ENCODE measurements around the gene SLIT1. TPM values are rescaled to one million over a fixed set of nuclear protein-coding genes. Genes with fewer than 3 reads are reported as not detected.

The SLIT1 gene
- total RNA-seq, 1 donor from 2014 or later: 0.40 TPM

DNA sequence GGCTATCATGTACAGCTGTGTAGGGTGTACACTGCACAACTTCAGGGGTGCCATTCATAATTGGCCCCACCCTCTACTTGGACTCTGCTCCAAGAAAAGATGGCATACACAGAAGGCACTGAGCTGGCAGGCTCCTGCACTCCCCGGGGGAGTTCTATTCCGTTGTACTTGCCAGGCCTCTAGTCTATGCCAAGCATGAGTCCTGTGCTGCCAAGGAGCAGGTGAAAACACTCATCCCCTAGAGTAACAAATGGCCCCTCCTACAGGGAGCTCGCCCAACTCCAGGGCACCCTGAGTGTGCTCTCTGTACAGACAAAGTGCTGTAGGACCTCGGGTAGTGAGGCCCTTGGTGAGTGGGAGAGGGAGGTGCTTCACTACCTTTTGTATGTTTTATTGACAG is 127.2 kb downstream of the SLIT1 start:
- TF ChIP-seq, protein P1, sequence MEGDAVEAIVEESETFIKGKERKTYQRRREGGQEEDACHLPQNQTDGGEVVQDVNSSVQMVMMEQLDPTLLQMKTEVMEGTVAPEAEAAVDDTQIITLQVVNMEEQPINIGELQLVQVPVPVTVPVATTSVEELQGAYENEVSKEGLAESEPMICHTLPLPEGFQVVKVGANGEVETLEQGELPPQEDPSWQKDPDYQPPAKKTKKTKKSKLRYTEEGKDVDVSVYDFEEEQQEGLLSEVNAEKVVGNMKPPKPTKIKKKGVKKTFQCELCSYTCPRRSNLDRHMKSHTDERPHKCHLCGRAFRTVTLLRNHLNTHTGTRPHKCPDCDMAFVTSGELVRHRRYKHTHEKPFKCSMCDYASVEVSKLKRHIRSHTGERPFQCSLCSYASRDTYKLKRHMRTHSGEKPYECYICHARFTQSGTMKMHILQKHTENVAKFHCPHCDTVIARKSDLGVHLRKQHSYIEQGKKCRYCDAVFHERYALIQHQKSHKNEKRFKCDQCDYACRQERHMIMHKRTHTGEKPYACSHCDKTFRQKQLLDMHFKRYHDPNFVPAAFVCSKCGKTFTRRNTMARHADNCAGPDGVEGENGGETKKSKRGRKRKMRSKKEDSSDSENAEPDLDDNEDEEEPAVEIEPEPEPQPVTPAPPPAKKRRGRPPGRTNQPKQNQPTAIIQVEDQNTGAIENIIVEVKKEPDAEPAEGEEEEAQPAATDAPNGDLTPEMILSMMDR (IDR thresholded peaks at IDR 0.05; ENCODE audit: unreplicated experiment): no peak
- H3K27me3 Mint-ChIP-seq (ENCODE audit: low read depth): peaks cover 21% of the 10 kb centered on the region
- peaks cover 6% of the 10 kb centered on the region for H3K9me3 Mint-ChIP-seq
- H3K4me3 Mint-ChIP-seq: no peak overlapping the region
- H3K4me1 Mint-ChIP-seq: no peaks in the 10 kb centered on the region
- H3K27ac Mint-ChIP-seq: no peak overlapping the region
- H3K36me3 Mint-ChIP-seq: no peaks in the 10 kb centered on the region
- no peak for DNase-seq (ENCODE audit: low spot score in 2 of 2, unreplicated experiment in 2 of 2)

DNA sequence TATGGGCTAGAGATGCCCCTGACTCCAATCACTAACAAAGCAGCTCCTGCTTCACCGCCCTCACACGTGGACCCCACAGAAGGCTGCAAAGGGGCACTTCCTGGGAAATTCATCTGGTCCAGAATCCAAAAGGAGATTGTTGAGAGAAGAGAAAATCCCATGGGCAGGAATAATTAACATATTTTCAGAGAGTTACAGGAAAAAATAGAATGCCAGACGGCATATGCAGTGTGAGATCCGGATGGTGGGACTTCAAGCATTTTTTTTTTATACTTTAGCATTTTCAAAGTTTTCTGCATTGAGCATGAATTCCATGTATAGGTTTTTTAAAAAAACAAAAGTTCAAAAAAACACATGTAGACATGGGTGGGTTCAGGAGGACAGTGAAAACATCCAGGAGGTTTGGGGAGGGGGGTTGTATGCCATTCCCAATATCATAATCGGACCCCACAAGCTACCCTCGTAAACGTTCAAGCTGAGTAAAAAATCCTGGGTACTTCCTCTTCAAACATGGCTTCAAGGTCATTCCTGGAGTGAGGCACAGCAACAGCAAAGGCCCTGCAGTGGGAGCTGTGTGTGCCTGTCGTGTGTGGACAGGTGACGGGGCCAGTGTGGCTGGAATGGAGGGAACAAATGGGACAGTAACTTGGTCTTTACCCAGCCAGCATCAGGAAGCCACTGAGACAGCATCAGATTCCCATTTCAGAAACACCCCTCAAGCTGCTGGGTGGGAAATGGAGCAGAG is 128.1 kb downstream of the SLIT1 start:
- Mint-ChIP-seq H3K4me1 (no peaks in the 10 kb centered on the region), H3K36me3 (no peaks in the 10 kb centered on the region), H3K9me3 (peaks cover 6% of the 10 kb centered on the region), H3K27me3 (ENCODE audit: low read depth) (peaks cover 26% of the 10 kb centered on the region), H3K27ac (no peak overlapping the region), H3K4me3 (no peak overlapping the region)
- TF ChIP-seq, protein P1 (IDR thresholded peaks at IDR 0.05; ENCODE audit: unreplicated experiment): no peak
- DNase-seq (ENCODE audit: low spot score in 2 of 2, unreplicated experiment in 2 of 2): no peak

DNA sequence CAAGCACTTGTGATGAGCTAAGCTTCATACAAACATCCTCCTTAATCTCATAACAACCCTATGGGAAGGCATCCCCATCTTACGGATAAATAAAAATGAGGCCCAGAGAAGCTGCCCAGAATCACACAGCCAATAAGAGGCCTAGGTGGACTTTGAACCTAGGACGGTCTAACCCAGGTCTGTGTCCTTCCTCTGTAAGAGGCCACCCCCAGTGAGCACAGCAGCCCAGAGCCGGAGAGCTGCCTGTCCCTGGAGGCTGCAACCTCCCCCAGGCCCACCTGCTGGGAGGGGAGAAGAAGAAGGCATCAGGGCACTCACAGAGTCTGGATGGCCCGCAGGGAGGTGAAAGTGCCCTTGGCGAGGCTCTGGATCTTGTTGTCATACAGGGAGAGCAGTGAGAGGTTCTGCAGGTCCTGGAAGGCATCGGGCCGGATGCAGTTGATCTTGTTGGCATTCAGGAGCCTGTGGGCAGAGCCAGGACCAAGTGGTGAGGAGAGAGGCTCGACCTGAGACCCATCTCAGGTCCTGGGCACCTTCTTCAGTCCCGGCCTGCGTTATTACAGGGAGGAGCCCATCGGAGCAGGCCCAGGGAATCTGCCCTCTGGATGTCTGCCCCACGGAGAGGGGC is 129.6 kb downstream of the SLIT1 start:
- Mint-ChIP-seq H3K9me3 (peaks cover 6% of the 10 kb centered on the region), H3K4me3 (no peak overlapping the region), H3K27me3 (ENCODE audit: low read depth) (peaks cover 29% of the 10 kb centered on the region), H3K4me1 (no peaks in the 10 kb centered on the region), H3K27ac (no peak overlapping the region), H3K36me3 (no peaks in the 10 kb centered on the region)
- no peak for DNase-seq (ENCODE audit: low spot score in 2 of 2, unreplicated experiment in 2 of 2)
- TF ChIP-seq, protein P1 (IDR thresholded peaks at IDR 0.05; ENCODE audit: unreplicated experiment): no peak

DNA sequence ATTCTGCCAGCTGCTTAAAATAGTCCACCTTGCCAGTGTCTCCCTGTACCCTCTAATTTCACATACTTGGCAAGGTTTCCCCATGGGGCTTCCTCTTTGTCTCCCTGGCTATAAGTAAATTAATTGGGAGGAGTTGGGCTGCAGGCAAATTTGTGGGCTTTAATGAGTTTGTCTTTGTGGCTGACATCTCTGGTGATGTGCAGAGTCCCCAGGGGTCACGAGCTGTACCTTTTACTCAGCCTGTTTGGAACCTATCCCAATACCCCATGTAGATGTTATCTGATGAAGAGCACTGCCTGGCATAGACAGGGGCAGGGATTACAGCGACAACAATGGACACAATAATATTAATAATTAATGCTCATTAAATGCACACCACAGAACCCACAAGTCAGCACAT is 132.5 kb downstream of the SLIT1 start:
- H3K9me3 Mint-ChIP-seq: peaks cover 9% of the 10 kb centered on the region
- H3K36me3 Mint-ChIP-seq: no peaks in the 10 kb centered on the region
- H3K4me3 Mint-ChIP-seq: no peak overlapping the region
- H3K27me3 Mint-ChIP-seq (ENCODE audit: low read depth): peaks cover 37% of the 10 kb centered on the region
- H3K4me1 Mint-ChIP-seq: no peaks in the 10 kb centered on the region
- no peak for DNase-seq (ENCODE audit: low spot score in 2 of 2, unreplicated experiment in 2 of 2)
- no peak overlapping the region for H3K27ac Mint-ChIP-seq
- TF ChIP-seq, protein P1 (IDR thresholded peaks at IDR 0.05; ENCODE audit: unreplicated experiment): no peak

DNA sequence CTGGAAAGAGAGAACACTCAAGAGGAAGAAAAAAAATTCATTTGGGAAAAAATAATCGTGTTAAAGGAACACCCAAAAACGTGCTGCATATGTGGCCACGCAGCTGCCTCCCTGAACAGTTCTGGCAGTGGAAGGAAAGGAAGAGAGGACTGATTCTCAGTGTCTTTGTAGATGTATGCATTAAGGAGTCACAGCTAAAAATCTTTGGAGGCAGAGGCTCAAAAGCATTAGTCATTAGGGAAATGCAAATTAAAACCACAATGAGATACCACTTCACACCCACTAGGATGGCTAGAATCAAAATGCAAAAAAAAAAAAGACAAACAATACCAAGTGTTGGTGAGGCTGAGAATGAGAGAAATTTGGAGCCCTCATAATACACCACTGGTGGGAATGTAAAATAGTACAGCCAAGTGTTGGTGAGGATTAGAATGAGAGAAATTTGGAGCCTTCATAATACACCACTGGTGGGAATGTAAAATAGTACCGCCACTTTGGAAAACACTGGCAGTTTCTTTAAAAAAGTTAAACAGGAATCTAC is 134.7 kb downstream of the SLIT1 start:
- TF ChIP-seq, protein P1 (IDR thresholded peaks at IDR 0.05; ENCODE audit: unreplicated experiment): no peak
- DNase-seq (ENCODE audit: low spot score in 2 of 2, unreplicated experiment in 2 of 2): no peak
- Mint-ChIP-seq H3K27ac (no peak overlapping the region), H3K4me3 (no peak overlapping the region), H3K27me3 (ENCODE audit: low read depth) (peaks cover 37% of the 10 kb centered on the region), H3K4me1 (no peaks in the 10 kb centered on the region), H3K9me3 (peaks cover 9% of the 10 kb centered on the region), H3K36me3 (no peaks in the 10 kb centered on the region)

Data from mesothelial cell of epicardium (in vitro differentiated cells).